Measurements from ENCODE around the gene CACNA1A.

DNA sequence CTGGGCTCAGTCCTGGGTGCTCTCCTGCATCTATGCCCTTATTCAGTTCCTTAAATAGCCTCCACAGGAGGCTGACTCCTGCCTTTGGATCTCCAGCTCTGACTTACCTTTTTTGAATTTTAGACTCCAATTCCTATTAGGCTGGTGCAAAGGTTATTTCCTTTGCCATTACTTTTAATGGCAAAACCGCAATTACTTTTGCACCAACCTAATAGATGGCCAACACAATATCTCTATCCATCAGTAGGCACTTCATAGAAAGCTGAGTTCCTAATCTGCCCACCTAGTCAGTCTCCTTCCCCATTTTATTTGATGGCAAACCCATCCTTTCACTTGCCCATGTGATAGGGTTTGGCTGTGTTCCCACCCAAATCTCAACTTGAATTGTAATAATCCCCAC, 95.3 kb downstream of the CACNA1A start:
- TF ChIP-seq EZH2 (IDR thresholded peaks at IDR 0.05) (no peak), EZH2phosphoT487 (IDR thresholded peaks at IDR 0.05) (no peak)
- TF ChIP-seq, protein P1, sequence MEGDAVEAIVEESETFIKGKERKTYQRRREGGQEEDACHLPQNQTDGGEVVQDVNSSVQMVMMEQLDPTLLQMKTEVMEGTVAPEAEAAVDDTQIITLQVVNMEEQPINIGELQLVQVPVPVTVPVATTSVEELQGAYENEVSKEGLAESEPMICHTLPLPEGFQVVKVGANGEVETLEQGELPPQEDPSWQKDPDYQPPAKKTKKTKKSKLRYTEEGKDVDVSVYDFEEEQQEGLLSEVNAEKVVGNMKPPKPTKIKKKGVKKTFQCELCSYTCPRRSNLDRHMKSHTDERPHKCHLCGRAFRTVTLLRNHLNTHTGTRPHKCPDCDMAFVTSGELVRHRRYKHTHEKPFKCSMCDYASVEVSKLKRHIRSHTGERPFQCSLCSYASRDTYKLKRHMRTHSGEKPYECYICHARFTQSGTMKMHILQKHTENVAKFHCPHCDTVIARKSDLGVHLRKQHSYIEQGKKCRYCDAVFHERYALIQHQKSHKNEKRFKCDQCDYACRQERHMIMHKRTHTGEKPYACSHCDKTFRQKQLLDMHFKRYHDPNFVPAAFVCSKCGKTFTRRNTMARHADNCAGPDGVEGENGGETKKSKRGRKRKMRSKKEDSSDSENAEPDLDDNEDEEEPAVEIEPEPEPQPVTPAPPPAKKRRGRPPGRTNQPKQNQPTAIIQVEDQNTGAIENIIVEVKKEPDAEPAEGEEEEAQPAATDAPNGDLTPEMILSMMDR (IDR thresholded peaks at IDR 0.05) = no peak

Measured in neural progenitor cell (in vitro differentiated cells).